Cardiac fibroblast (primary cell): ENCODE data around the gene PLA2G4D.

Experiments used
- DNase-seq, 2 donors: peaks; one replicate each; pipeline versions ENCODE4 v3.0.0 to v3.0.0-alpha.2; 2010; ENCODE audit warnings: low read depth in 2 of 2
- H3K4me3 ChIP-seq, 2 donors: replicated peaks in 1 of 2; 1 replicate in 1 of 2; 2 replicates in 1 of 2; pipeline ENCODE4 v1.5.1; 2011; ENCODE audit warnings: low read depth in 2 of 2, low read length in 2 of 2, mild to moderate bottlenecking in 2 of 2, moderate library complexity in 1 of 2
- TF ChIP-seq, protein P1 (sequence below): IDR thresholded peaks from one replicate; pipeline ENCODE4 v1.5.1; 2011; ENCODE audit warnings: low read depth, mild to moderate bottlenecking, low read length, inconsistent platforms

The PLA2G4D gene

DNA sequence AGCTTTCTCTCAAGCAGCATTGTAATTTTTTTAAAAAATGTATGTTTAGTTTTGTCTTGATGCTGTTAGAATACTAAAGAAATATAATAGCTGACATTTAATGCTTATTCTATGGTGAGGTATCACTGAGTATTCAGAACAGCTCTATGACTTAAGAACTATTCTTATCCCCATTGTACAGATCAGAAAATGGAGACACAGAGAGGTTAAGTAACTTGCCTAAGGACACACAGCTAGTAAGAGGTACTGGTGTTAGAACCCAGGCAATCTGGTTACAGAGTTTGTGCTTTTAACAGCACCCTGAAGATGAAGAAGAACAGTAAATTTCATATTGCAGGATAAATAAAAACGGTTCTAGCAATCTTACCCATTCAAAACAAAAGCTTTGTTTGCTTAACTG lies 15.5 kb downstream of the PLA2G4D start:
- no peak for DNase-seq
- H3K4me3 ChIP-seq: no peak overlapping the region
- TF ChIP-seq, protein P1, sequence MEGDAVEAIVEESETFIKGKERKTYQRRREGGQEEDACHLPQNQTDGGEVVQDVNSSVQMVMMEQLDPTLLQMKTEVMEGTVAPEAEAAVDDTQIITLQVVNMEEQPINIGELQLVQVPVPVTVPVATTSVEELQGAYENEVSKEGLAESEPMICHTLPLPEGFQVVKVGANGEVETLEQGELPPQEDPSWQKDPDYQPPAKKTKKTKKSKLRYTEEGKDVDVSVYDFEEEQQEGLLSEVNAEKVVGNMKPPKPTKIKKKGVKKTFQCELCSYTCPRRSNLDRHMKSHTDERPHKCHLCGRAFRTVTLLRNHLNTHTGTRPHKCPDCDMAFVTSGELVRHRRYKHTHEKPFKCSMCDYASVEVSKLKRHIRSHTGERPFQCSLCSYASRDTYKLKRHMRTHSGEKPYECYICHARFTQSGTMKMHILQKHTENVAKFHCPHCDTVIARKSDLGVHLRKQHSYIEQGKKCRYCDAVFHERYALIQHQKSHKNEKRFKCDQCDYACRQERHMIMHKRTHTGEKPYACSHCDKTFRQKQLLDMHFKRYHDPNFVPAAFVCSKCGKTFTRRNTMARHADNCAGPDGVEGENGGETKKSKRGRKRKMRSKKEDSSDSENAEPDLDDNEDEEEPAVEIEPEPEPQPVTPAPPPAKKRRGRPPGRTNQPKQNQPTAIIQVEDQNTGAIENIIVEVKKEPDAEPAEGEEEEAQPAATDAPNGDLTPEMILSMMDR: no peak

DNA sequence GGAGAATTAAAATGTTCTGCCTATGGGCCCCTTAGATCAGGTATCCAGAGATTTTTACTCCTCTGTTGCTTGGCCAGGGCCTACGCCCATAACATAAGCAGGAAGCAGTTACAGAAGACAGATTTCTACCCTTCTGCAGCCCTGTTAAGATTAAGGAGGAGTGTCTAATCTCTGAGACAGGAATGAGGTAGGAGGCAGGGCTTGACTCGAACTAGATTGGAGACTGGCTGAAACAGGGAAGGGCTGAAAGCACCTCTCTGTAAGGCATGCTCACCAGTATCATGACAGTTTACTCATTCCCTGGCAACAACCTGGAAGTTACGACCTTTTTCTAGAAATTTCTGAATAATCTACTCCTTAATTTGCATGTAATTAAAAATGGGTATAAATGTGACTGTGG lies 16.7 kb downstream of the PLA2G4D start:
- DNase-seq: no peak
- no peak overlapping the region for H3K4me3 ChIP-seq
- TF ChIP-seq, protein P1: no peak

DNA sequence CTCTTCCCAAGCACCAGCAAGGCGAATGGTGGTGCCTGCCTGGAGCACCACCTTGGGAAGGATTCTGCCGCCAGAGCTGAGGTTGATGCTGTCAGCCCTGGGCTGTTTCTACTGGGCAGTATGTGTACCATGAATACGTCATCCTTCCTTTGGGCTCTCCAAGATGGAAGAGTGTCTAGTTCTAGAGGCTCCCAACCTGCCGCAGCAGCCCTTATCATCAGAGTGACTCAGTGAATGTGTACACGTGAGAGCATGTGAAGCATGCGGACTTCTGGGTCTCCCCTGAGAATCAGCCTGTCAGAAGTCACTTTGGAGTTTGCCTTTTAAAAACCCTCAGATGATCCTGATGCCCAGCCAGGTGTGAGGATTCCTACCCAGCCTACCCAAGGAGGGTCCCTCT lies 20.9 kb downstream of the PLA2G4D start:
- no peak for DNase-seq
- TF ChIP-seq, protein P1: no peak
- H3K4me3 ChIP-seq: no peak overlapping the region

- H3K4me3 ChIP-seq: no peak overlapping the region
- TF ChIP-seq, protein P1: no peak
- DNase-seq: no peak
These were observed 22.1 kb downstream of the PLA2G4D start for GRCh38 chr15:42072141-42072685.

DNA sequence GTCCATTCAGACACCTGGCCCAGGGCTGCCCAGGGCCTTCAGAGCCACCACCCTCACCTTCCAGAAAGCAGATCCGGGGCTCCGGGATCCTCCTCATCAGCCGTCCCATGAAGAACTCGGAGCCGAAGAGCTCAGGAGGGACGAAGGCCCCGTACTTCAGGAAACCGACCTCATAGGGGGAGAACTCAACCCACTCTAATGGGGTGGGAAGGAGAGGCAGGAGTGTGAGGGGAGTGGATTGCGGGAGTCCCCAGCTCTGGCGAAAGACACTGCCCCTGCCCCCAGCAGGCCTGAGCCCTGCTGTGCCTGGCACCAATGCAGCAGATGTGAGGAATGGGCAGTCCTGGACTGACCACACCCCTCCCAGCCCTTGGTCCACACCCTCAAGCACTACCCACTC lies 22.6 kb downstream of the PLA2G4D start:
- no peak for DNase-seq
- TF ChIP-seq, protein P1: no peak
- H3K4me3 ChIP-seq: no peak overlapping the region

DNA sequence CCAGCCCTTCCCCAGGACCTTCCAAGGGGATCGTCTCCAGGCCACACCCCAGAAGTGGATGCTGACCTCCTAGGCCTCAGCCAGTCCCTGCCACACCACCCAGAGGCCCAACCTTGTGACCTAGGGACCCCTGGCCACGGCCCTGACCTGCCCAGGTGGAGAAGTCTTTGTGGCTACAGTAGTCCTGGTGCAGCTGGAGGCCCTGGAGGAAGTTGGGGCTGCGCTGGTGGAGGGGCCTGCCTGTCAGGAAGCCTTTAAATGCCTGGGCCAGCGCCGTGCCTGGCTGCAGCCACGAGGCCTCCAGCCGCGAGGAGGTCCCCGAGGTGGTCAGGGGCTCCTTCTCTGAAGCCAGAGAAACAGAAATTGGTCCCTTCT lies 23.4 kb downstream of the PLA2G4D start:
- DNase-seq: no peak
- TF ChIP-seq, protein P1: no peak

More for the DNA sequence above, 23.4 kb downstream of the PLA2G4D start:
- H3K4me3 ChIP-seq: no peak overlapping the region
